ENCODE measurements around the gene CHD6. TPM values are rescaled to one million over a fixed set of nuclear protein-coding genes. Genes with fewer than 3 reads are reported as not detected.
A peak's percentile ranks its signal among the peaks of the same experiment; 100 is the strongest.

CHD6 gene
- total and polyA plus RNA-seq, 2 experiments from 2014 or later: 41.0 to 158 TPM

DNA sequence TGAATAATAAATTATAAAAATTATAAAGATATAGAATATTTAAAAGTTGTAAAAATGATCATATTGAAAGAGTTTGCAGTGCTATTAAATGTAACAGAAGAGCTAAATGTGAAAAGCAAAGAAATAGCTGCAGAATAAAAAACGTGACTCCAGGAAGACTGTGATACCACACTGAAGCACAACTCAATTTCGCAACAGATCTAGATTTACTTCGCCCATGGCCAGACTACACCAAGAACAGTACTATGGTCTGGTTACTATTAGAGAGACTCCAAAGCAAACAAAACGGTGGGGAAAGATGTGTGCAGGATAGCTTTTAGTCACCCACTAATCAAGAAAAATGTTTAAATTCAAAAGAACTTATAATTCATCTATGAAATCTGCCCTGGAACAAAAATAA, 1.9 kb downstream of the CHD6 start (continued):
- TF ChIP-seq, protein P1, sequence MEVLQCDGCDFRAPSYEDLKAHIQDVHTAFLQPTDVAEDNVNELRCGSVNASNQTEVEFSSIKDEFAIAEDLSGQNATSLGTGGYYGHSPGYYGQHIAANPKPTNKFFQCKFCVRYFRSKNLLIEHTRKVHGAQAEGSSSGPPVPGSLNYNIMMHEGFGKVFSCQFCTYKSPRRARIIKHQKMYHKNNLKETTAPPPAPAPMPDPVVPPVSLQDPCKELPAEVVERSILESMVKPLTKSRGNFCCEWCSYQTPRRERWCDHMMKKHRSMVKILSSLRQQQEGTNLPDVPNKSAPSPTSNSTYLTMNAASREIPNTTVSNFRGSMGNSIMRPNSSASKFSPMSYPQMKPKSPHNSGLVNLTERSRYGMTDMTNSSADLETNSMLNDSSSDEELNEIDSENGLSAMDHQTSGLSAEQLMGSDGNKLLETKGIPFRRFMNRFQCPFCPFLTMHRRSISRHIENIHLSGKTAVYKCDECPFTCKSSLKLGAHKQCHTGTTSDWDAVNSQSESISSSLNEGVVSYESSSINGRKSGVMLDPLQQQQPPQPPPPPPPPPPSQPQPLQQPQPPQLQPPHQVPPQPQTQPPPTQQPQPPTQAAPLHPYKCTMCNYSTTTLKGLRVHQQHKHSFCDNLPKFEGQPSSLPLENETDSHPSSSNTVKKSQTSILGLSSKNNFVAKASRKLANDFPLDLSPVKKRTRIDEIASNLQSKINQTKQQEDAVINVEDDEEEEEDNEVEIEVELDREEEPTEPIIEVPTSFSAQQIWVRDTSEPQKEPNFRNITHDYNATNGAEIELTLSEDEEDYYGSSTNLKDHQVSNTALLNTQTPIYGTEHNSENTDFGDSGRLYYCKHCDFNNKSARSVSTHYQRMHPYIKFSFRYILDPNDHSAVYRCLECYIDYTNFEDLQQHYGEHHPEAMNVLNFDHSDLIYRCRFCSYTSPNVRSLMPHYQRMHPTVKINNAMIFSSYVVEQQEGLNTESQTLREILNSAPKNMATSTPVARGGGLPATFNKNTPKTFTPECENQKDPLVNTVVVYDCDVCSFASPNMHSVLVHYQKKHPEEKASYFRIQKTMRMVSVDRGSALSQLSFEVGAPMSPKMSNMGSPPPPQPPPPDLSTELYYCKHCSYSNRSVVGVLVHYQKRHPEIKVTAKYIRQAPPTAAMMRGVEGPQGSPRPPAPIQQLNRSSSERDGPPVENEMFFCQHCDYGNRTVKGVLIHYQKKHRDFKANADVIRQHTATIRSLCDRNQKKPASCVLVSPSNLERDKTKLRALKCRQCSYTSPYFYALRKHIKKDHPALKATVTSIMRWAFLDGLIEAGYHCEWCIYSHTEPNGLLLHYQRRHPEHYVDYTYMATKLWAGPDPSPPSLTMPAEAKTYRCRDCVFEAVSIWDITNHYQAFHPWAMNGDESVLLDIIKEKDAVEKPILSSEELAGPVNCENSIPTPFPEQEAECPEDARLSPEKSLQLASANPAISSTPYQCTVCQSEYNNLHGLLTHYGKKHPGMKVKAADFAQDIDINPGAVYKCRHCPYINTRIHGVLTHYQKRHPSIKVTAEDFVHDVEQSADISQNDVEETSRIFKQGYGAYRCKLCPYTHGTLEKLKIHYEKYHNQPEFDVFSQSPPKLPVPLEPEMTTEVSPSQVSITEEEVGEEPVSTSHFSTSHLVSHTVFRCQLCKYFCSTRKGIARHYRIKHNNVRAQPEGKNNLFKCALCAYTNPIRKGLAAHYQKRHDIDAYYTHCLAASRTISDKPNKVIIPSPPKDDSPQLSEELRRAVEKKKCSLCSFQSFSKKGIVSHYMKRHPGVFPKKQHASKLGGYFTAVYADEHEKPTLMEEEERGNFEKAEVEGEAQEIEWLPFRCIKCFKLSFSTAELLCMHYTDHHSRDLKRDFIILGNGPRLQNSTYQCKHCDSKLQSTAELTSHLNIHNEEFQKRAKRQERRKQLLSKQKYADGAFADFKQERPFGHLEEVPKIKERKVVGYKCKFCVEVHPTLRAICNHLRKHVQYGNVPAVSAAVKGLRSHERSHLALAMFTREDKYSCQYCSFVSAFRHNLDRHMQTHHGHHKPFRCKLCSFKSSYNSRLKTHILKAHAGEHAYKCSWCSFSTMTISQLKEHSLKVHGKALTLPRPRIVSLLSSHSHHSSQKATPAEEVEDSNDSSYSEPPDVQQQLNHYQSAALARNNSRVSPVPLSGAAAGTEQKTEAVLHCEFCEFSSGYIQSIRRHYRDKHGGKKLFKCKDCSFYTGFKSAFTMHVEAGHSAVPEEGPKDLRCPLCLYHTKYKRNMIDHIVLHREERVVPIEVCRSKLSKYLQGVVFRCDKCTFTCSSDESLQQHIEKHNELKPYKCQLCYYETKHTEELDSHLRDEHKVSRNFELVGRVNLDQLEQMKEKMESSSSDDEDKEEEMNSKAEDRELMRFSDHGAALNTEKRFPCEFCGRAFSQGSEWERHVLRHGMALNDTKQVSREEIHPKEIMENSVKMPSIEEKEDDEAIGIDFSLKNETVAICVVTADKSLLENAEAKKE (CRISPR knock-in tag; IDR thresholded peaks at IDR 0.05): no peak
- no peak for TF ChIP-seq STAT1 (IDR thresholded peaks at IDR 0.05; ENCODE audit: unreplicated experiment)
- TF ChIP-seq, protein P2, sequence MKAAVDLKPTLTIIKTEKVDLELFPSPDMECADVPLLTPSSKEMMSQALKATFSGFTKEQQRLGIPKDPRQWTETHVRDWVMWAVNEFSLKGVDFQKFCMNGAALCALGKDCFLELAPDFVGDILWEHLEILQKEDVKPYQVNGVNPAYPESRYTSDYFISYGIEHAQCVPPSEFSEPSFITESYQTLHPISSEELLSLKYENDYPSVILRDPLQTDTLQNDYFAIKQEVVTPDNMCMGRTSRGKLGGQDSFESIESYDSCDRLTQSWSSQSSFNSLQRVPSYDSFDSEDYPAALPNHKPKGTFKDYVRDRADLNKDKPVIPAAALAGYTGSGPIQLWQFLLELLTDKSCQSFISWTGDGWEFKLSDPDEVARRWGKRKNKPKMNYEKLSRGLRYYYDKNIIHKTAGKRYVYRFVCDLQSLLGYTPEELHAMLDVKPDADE (IDR thresholded peaks at IDR 0.05): no peak
- TF ChIP-seq NANOG (IDR thresholded peaks at IDR 0.05; ENCODE audit: borderline replicate concordance): no peak

DNA sequence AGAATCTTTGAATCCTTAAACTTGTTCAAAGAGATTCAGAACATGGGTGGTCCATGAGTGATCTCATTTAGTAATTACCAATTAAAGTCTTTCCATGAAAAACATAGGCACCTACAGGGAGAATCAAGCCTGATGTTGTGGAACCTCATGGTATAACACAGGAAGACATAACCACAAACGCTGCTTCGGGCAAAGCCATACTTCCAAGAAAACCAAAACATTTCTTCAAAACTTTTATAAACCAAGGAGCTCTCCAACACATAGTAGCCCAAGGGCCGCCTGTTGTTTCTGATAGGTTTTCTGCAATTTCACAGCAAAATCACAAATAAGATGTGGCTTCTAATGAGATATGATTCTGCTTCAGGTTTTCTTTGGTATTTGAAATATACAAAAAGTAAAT, 2.5 kb downstream of the CHD6 start:
- Histone ChIP-seq H3K9me2 (ENCODE audit: insufficient read depth) (no peaks in the 10 kb centered on the region), H3F3A (replicated peaks; ENCODE audit: low read depth) (no peaks in the 10 kb centered on the region), H3K27me3 (ENCODE audit: insufficient read depth) (no peaks in the 10 kb centered on the region), H3K4me2 (peak overlapping the region; percentile 45), H3K4me3 (peak overlapping the region; percentile 4; the same call in 1 of the 2 replicates), H4K20me1 (replicated peaks; ENCODE audit: insufficient read depth) (peaks cover 39% of the 10 kb centered on the region), H2AFZ (no peak overlapping the region), H3K27ac (ENCODE audit: low read depth) (no peak overlapping the region), H3K79me2 (replicated peaks; ENCODE audit: insufficient read depth) (peaks cover 69% of the 10 kb centered on the region), H3K4me1 (ENCODE audit: insufficient read depth) (peaks cover 51% of the 10 kb centered on the region), H3K36me3 (ENCODE audit: insufficient read depth) (no peaks in the 10 kb centered on the region)
- DNase-seq (ENCODE audit: low spot score): no peak
- no peak overlapping the region for H3K27ac Mint-ChIP-seq
- peaks cover 7% of the 10 kb centered on the region for H3K27me3 Mint-ChIP-seq (ENCODE audit: insufficient read depth, low read depth, poor library complexity)
- H3K4me1 Mint-ChIP-seq: peaks cover 58% of the 10 kb centered on the region
- H3K9me3 Mint-ChIP-seq: no peaks in the 10 kb centered on the region
- TF ChIP-seq JUNB (IDR thresholded peaks at IDR 0.05; ENCODE audit: unreplicated experiment) (no peak), STAT1 (IDR thresholded peaks at IDR 0.05; ENCODE audit: unreplicated experiment) (no peak)
- ATAC-seq: no peak
- H3K36me3 Mint-ChIP-seq (ENCODE audit: low read depth): no peaks in the 10 kb centered on the region
- H3K4me3 Mint-ChIP-seq: 0 out of 3 replicates have a peak overlapping the region, but pooled peaks have one; percentile 21
